ENCODE measurements around the gene GLT6D1. TPM values are rescaled to one million over a fixed set of nuclear protein-coding genes. Genes with fewer than 3 reads are reported as not detected.

The GLT6D1 gene
- total RNA-seq, 4 donors from 2014 or later, result not detected

DNA sequence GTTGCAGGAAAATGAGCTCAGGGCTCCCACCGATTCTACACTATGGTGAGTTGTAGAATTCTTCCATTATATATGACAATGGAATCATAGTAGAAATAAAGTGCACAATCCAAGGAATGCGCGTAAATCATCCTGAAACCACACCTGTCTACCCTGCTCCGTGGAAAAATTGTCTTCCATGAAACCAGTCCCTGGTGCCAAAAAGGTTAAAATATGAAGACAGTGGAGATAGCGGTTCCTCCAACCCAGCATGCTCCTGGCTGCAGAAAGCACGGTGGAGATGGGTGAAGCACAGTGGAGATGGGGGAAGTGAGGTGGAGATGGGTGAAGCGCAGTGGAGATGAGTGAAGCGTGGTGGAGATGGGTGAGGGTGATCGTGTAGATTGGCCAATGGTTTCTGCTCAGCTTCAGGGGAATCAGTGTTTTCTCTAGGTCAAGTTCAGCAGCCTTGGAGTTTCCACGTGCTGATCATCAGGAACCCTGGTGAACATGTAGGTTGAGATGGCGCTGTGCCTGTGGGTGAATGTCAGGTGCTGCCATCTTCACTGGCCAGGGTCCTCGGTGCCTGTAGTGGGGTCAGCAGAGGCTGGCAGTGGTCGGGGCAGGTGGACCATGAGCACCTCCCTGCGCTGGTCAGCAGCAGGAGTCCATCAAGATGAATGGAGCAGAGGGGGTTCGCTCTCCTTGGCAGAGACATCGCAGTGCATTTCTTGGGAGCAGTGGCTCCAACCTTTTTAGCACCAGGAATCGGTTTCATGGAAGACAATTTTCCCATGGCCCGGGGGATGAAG lies 57.5 kb downstream of the GLT6D1 start:
- TF ChIP-seq POLR2A (IDR thresholded peaks at IDR 0.05) (no peak), POLR2AphosphoS5 (IDR thresholded peaks at IDR 0.05) (no peak), CTCF (IDR thresholded peaks at IDR 0.05) (no peak), EP300 (IDR thresholded peaks at IDR 0.05) (no peak)
- Histone ChIP-seq H3K9me3 (no peaks in the 10 kb centered on the region), H3K27me3 (peaks cover 65% of the 10 kb centered on the region), H3K36me3 (no peaks in the 10 kb centered on the region), H3K4me1 (no peaks in the 10 kb centered on the region), H3K27ac (no peak overlapping the region), H3K4me3 (no peak overlapping the region)
- 81 to 94% methylated on average over 14 to 15 of the region's 18 CpGs for WGBS, 2 donors (ENCODE audit: low coverage in 1 of 2)
- no peak for ATAC-seq

GRCh38 chr9:135580664-135581380 lies 58.5 kb downstream of the GLT6D1 start:
- TF ChIP-seq POLR2AphosphoS5 (IDR thresholded peaks at IDR 0.05) (no peak), CTCF (IDR thresholded peaks at IDR 0.05) (no peak), EP300 (IDR thresholded peaks at IDR 0.05) (no peak), POLR2A (IDR thresholded peaks at IDR 0.05) (no peak)

DNA sequence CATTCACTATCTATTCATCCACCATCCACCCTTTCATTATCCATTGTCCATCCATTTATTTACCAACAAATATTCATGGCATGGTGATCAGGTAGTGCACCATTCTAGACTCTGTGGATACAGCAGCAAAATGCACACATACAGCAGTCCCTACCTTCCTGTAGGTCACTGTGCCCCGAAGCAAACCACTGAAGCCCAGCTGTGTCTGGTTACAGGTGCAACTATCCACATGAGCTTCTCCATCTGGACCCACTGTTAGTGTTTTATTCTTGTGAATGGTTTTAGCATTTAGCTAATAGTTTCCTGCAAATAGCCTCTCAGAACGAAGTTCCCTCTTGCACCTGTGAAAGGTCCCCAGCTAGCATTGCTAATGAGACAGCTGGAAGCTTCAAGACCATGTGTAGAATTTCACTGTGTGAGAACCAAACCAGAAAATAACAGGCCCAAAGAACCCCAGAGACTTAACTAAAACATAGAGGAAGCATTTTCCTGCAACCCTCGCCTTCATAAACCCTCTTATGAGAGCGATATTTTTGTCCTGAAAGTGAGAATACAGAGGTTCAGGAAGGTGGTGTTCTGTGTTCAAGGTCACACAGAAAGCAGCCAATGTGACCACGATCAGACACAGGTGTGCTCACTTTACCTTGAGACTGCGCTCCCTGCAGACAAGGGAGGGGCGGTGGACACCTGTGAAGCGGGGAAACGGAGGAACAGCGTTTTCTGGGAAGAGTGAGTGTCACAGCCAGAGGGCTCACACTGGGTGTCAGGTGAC lies 59.3 kb downstream of the GLT6D1 start:
- no peak for TF ChIP-seq POLR2AphosphoS5 (IDR thresholded peaks at IDR 0.05)
- Histone ChIP-seq H3K36me3 (no peaks in the 10 kb centered on the region), H3K27me3 (peaks cover 63% of the 10 kb centered on the region), H3K4me3 (no peak overlapping the region), H3K27ac (no peak overlapping the region), H3K4me1 (no peaks in the 10 kb centered on the region), H3K9me3 (no peaks in the 10 kb centered on the region)
- 51 to 64% methylated on average over 5 to 7 of the region's 10 CpGs for WGBS, 2 donors (ENCODE audit: low coverage in 1 of 2)
- no peak for ATAC-seq

More at GRCh38 chr9:135580664-135581380, 58.5 kb downstream of the GLT6D1 start:
- no peak overlapping the region for H3K27ac ChIP-seq
- H3K9me3 ChIP-seq, result no peaks in the 10 kb centered on the region
- H3K36me3 ChIP-seq, result no peaks in the 10 kb centered on the region
- no peaks in the 10 kb centered on the region for H3K4me1 ChIP-seq
- WGBS, 2 donors (ENCODE audit: low coverage in 1 of 2), result 81% methylated on average over 4 of the region's 11 CpGs; no CpG with 5 or more reads in 1 of the 2 donors
- H3K4me3 ChIP-seq, result no peak overlapping the region
- peaks cover 62% of the 10 kb centered on the region for H3K27me3 ChIP-seq
- ATAC-seq, result no peak

GRCh38 chr9:135579356-135579755 lies 60.0 kb downstream of the GLT6D1 start:
- Histone ChIP-seq H3K36me3 (no peaks in the 10 kb centered on the region), H3K27ac (no peak overlapping the region), H3K27me3 (peaks cover 63% of the 10 kb centered on the region), H3K4me3 (no peak overlapping the region), H3K9me3 (no peaks in the 10 kb centered on the region), H3K4me1 (no peaks in the 10 kb centered on the region)
- no peak for ATAC-seq
- WGBS, 2 donors (ENCODE audit: low coverage in 1 of 2), result 15 to 66% methylated on average over 2 of the region's 2 CpGs
- no peak for TF ChIP-seq POLR2A (IDR thresholded peaks at IDR 0.05)
- no peak for TF ChIP-seq CTCF (IDR thresholded peaks at IDR 0.05)
- no peak for TF ChIP-seq EP300 (IDR thresholded peaks at IDR 0.05)
- TF ChIP-seq POLR2AphosphoS5 (IDR thresholded peaks at IDR 0.05), result no peak

- TF ChIP-seq CTCF (IDR thresholded peaks at IDR 0.05) (no peak), POLR2AphosphoS5 (IDR thresholded peaks at IDR 0.05) (no peak), POLR2A (IDR thresholded peaks at IDR 0.05) (no peak)
- Histone ChIP-seq H3K36me3 (no peaks in the 10 kb centered on the region), H3K27ac (no peak overlapping the region), H3K4me3 (no peak overlapping the region), H3K4me1 (no peaks in the 10 kb centered on the region), H3K9me3 (no peaks in the 10 kb centered on the region), H3K27me3 (peaks cover 61% of the 10 kb centered on the region)
- ATAC-seq, result no peak
- 100% methylated on average over 1 of the region's 10 CpGs; no CpG with 5 or more reads in 1 of the 2 donors for WGBS, 2 donors (ENCODE audit: low coverage in 1 of 2)
Measured at GRCh38 chr9:135577256-135577655, 62.1 kb downstream of the GLT6D1 start.

All from gastroesophageal sphincter (tissue), 4 donors.